ENCODE data around the gene ZNF277.

ZNF277 gene

DNA sequence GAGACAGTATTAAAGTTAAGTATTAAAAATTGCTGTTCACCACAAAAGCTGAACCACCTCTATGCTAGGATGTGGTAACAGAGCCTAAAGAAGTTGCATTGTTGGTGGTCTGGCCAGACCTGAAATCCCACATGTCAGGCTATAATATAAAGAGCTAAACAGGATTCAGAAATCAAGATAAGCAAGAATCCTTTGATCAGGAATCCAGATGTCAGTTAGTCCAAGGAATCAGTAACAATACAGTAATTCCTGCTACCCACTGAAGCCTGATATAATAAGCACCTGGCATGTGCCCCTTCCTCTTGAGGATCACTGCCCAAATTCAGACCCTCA is 48.9 kb downstream of the ZNF277 start:
- no peak for DNase-seq

DNA sequence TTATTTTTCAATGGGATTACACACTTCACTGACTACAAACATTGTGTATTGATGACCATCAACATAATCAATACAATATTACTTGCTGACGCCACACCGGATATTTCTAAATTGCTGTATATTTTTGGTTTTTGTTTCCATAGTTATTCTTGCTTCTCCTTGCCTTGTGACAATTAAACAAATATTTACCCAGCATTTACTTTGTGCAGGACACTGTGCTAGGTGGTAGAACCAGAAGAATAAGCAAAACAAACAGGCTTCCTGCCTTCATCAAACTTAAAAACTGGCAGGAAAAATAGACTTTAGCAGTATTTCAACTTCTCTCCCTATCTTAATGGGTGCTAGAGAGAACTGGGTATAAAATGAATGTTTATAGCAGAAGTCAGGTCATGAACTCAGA is 50.6 kb downstream of the ZNF277 start:
- no peak for DNase-seq

DNA sequence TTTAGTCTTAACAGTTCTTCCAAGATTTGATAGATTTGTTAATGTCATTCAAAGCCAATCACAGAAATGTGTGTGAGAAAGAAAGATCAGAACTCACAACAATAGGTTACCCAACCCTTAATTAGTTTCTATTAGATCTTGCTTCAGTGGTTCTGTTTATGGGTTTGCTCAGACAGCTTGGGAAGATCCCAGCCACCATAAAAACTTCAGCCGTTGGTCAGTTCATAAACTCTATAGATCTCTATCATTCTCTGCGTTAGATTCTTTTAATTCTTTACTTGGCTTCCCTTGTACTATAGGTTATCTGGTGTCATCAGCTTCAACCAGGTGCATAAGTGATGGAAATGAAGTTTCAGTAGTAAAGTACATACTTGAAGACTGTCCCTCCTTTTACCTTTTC is 54.4 kb downstream of the ZNF277 start:
- no peak for DNase-seq

DNA sequence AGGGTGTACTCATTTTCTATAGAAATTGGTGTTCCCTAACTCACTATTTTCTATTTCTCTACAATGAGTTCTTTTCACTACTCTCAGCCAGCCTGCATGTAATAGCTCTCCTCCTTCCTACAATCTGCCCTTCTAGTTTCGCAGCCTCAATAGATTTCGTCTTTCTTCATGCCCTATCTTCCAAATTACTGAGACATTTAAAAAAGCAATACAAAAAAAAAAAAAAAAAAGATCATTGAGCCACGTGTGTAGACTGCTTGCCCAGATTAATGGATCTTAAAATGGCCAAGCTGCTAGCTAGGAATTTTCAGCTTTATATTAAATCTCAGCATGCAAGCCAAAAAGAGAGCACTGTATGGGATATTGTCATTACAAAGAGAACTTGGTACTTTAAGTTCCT is 55.5 kb downstream of the ZNF277 start:
- no peak for DNase-seq

DNA sequence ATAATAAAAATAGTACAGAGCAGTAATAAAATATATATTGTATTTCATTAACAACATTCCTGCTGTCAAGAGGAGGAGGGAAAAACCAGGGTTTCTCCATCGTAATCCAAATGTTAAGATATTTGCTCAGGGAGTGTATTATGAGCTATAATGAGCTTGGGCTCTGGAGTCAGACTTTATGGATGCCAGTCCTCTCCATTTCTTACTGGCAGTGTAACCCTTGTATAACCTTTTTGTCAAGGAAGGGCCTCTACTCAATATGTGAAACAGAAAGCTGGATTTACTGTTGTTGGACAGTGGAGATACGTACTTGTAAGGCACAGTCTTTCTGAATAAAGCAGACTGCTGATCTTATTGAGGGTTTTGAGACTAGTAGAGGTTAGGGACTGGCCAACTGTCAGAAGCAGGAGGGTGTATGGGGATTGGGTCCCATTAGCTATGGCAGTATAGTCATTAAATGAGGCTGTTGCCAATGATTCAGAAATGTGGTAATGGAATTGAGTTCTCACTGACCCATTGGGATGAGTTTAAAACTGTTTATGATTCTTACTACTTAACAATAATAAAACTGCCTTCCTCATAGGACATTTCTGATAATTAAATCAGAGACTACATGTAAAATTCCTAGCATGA is 56.5 kb downstream of the ZNF277 start:
- DNase-seq: no peak

GRCh38 chr7:112263519-112263918 is 57.0 kb downstream of the ZNF277 start:
- no peak for DNase-seq

DNA sequence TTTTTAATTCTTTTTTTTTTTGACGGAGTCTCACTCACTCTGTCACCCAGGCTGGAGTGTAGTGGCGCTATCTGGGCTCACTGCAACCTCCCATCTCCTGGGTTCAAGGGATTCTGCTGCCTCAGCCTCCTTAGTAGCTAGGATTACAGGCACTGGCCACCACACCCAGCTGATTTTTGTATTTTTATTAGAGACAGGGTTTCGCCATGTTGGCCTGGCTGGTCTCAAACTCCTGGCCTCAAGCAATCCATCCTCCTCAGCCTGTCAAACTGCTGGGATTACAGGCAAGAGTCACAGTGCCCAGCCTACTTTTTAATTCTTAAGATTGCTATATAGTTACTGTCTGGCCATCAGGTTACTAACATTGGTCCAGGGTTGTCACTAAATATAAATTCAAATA is 59.6 kb downstream of the ZNF277 start:
- DNase-seq: no peak

DNA sequence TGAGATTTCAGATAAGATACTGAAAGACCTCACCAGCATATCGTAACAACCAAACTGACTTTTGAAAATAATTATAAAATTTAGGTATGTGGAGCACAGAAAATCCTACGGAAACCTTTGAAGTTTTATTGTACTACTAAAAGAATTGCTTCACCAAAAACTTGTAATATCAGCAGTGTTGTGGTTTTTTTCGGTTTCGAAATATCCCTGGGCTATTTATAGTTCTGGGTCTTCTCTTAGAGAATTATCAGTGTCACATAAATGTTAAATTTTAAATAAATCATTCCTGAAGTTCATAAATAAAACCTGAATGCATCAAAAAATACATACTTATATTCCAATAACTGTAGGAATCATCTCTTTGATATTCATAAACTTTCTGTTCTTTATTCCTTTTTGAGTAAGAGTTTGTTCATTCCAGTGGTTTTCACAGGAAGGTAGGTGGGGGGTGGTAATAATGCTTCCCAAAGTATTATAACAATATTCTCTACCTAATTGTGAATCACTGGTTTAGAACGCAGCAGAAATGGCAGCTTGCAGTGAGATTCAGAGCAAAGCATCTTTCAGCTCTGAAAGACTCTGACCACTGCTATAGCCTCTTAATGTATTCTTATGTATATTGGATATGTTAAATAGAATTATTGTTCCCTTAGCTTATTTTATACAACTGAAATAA is 60.2 kb downstream of the ZNF277 start:
- DNase-seq: no peak

- DNase-seq: no peak
These were observed 61.6 kb downstream of the ZNF277 start for GRCh38 chr7:112267944-112268691.

DNA sequence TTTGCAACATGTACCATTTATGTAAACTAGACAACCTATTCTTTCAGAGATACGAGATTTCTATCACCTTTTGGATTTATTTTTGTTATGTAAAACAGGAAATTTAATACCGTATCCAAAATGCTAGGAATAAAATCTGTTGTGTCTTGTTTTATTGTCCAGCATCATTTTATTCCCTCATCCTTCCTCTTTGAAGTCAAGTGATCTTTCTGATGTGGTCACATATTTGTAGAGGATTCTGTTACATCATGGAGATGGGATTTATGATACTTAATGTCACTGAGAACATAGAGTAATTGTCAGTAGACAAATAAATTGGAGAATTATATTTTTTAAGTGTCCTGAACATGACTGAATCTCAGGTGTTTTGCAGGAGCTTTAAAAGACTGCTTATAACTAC is 64.7 kb downstream of the ZNF277 start:
- DNase-seq: no peak

DNA sequence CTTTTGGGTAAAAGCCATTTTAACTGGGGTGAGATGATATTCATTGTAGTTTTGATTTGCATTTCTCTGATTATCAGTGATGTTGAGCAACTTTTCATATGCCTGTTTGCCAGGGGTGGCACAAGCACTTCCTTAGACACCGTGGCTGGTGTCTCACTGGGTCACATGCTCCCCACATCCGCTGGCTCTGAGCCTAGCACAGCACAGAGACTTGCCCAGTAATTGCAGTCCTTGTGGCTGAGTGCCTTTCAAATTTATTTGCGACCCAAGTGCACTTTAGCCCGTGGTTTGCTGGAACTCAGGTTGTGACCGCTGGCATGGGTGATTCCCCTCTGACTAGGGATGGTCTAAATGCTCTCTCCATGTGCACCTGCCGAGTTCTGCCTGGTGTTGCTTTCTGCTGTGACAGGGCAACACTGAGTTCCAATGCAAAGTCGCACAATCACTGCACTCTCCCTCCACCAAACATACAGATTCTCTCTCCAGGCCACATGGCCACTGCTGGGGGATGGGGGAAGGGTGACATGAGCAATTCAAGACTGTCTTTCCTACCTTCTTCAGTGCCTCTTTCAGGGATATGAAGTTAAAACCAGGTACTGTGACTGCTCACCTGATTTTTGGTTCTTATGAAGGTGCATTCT is 66.5 kb downstream of the ZNF277 start:
- DNase-seq: no peak

GRCh38 chr7:112279042-112279441 is 72.5 kb downstream of the ZNF277 start:
- DNase-seq: no peak

DNA sequence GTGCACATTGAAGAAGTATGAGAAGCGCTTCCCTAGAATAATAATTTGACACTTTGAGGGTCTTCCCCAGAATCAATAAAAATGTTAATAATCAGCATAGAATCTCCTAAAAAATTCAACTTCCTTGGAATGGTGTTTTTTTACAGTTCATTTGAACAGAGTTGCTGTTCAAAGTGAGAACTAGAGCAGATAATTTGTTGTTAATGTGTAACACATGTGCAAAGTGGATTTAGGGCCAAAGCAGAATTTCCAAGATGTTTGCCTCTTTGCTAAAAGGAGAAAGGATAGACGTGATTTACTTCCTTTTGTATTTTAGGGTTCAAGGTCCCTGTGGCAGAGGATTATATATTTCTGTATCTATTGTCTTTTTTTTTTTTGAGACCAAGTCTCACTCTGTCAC is 73.8 kb downstream of the ZNF277 start:
- no peak for DNase-seq

DNA sequence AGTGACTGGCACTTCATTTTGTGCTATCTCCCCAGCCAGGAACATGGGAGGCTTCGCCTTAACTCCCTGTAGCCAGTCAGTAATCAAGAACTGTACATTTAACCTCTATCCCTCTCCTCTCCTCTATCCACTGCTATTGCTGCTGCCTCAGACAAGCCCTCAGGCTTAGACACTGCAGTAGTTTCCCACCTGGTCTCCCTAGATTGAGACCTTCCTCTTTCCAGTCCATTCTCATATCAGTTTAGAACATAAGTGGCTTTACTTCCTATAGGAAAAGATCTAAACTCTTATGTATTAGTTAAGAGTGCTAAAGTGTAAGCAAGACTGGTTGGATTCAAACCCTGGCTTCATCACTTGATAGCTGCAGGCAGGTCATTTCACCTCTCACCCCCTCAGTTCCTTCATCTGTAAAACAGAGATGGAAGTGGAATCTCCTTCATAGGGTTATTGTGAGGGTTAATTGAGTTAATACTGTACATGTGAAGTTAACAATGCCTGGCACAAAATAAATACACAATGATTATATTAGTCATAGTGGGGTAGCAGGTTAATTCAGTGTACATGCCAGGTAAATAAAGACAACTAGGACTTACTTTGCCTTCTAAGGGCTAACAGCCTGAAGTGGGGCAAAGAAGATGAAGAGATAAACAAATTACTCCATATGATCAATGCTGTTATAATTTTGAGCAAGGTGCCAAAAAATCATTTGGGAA is 76.1 kb downstream of the ZNF277 start:
- no peak for DNase-seq

GRCh38 chr7:112283382-112283910 is 77.0 kb downstream of the ZNF277 start:
- no peak for DNase-seq

- DNase-seq: no peak
These were observed 80.0 kb downstream of the ZNF277 start for GRCh38 chr7:112286250-112287086.

GRCh38 chr7:112288301-112288700 is 81.8 kb downstream of the ZNF277 start:
- no peak for DNase-seq

DNA sequence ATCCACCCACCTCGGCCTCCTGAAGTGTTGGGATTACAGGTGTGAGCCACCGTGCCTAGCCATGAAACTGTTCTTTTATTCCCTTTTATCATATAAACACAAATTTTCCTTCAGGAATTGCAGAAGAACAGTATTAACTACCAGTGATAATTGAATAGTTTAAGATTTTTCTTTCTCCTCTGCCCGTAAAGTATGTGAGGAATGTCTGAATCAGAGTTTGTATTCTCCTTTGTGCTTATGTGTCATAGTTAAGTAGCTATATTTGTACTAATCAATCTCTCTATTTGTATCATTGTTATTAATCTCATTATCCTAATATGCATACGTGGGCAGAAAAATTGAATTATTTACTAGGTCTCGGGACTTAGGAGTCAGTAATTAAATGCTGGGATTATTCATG is 83.6 kb downstream of the ZNF277 start:
- no peak for DNase-seq

DNA sequence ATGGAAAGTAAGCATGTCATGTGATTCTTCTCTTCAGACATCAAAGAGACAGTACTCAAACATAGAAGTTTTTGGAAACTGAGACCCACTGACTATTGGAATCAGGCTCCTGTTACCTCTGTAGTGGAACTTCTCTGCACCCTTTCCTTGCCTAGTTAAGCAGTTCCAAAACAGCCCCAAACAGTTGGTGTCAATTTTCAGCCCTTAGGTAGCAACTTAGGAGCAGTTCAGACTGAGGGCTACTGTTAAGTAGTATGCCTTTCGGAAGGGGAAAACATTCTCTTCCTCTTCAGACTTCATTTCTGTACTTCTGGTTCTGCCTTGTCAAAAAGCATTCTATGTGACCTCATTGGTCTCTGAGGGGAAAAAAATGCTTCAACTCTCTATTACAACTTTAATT is 85.7 kb downstream of the ZNF277 start:
- DNase-seq: no peak

- DNase-seq: no peak
These were observed 86.9 kb downstream of the ZNF277 start for GRCh38 chr7:112293416-112293815.

DNA sequence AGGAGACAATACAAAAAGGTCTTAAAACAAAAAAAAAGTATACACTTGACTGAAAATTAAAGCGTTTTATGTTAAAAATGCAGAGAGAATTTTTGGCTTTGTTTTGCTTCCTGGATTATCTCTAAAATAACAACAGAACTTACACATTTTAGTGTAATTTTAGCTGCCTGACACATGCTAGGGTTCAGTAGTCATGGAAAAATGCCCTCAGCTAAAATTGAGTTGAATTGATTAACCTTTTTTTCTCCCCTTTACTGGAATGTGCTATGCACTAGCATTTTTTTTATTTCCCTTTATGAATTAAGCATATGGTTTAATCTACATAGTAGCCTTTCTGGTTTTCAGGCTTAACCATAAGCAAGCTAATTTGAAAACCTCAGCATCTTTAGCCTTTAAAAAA is 89.9 kb downstream of the ZNF277 start:
- no peak for DNase-seq

- DNase-seq: no peak
These were observed 91.2 kb downstream of the ZNF277 start for GRCh38 chr7:112297681-112298080.
